Left kidney (tissue), 1 donor: ENCODE data around the gene HS2ST1. TPM values are rescaled to one million over a fixed set of nuclear protein-coding genes. Genes with fewer than 3 reads are reported as not detected.

Source experiments
- polyA plus RNA-seq: library from polyadenylated mRNA; unstranded; fragments of 120-200 nt; gene quantifications from one replicate; pipeline ENCODE4 v1.2.1, GENCODE V29; 2013; ENCODE audit not compliant: insufficient read length

The HS2ST1 gene
- polyA plus RNA-seq, 1 donor: 54.4 TPM

Other genes starting within 250 kb of the HS2ST1 start
- 88.2 TPM for gene SH3GLB1, start 210.1 kb upstream of the HS2ST1 start, polyA plus RNA-seq
- gene SELENOF, start 509 bp upstream of the HS2ST1 start, polyA plus RNA-seq: 299 TPM